Erythroblast (primary cell): Measurements from ENCODE around the gene CTIF.

Source experiments
- DNase-seq, 2 experiments: peaks; one replicate each; lab custom pipeline; 2025; lab: John Stamatoyannopoulos, UW
- GATA1 ChIP-seq: IDR thresholded peaks from 2 replicates; pipeline ENCODE4 v1.6.1; 2011; ENCODE audit warnings: low read depth, mild to moderate bottlenecking, control low read depth, low read length, moderate library complexity
- POLR2A ChIP-seq: IDR thresholded peaks from 2 replicates; pipeline ENCODE4 v1.6.1; 2011; ENCODE audit warnings: mild to moderate bottlenecking, low read length

The CTIF gene

GRCh38 chr18:48762022-48762421 lies 223.2 kb downstream of the CTIF start:
- TF ChIP-seq POLR2A: no peak
- TF ChIP-seq GATA1: no peak
- no peak for DNase-seq

GRCh38 chr18:48762836-48763718 lies 224.2 kb downstream of the CTIF start:
- TF ChIP-seq POLR2A (no peak), GATA1 (no peak)
- no peak for DNase-seq

GRCh38 chr18:48763719-48764100 lies 224.9 kb downstream of the CTIF start:
- DNase-seq: no peak
- TF ChIP-seq GATA1: no peak
- no peak for TF ChIP-seq POLR2A

- DNase-seq: no peak
- no peak for TF ChIP-seq POLR2A
- no peak for TF ChIP-seq GATA1
Measured at GRCh38 chr18:48765053-48765452, 226.2 kb downstream of the CTIF start.

DNA sequence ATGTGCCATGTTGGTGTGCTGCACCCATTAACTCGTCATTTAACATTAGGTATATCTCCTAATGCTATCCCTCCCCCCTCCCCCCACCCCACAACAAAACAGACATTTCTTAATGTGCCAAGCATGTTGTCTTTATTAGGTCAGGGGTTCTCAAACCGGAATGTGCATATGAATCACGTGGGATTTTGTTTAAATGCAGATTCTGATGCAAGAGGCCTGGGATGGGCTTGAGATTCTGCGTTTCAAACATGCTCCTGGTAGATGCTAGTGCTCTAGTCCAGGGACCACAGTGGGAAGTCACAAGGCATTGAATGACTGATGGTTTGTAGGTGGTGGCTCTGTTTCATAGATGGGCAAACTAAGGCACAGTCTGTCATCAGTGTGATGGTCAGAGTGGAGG lies 227.2 kb downstream of the CTIF start:
- no peak for DNase-seq
- TF ChIP-seq POLR2A (no peak), GATA1 (no peak)

GRCh38 chr18:48766487-48766886 lies 227.7 kb downstream of the CTIF start:
- no peak for DNase-seq
- TF ChIP-seq GATA1 (no peak), POLR2A (no peak)

DNA sequence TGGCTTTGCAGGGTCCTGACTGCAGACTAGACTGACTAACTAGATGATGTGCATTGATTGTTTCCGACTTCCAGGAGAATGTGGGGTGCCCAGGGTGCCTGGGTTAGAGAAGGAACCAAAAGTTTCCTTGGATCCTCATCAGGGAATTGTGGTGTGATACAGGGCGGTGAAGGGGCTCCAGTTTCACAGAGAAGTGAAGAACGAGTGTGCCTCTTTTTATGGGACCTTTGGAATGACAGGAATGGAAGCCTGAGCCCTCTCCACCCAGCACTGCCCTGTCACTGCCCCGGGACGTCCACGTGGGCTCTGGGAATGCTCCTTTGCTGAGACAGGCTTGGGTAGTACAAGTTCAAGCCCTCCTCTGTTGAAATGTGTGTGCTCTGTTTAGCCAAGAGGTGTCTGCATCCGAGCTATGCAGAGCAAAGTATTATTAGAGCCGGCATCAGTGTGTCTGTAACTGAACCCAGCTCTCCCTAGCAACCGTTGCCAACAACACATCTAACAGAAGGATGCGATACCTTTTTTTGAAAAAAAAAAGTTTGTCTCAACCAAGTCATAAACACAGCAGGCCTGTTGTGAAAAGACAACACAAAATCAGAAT lies 228.4 kb downstream of the CTIF start:
- TF ChIP-seq GATA1 (no peak), POLR2A (no peak)
- no peak for DNase-seq

DNA sequence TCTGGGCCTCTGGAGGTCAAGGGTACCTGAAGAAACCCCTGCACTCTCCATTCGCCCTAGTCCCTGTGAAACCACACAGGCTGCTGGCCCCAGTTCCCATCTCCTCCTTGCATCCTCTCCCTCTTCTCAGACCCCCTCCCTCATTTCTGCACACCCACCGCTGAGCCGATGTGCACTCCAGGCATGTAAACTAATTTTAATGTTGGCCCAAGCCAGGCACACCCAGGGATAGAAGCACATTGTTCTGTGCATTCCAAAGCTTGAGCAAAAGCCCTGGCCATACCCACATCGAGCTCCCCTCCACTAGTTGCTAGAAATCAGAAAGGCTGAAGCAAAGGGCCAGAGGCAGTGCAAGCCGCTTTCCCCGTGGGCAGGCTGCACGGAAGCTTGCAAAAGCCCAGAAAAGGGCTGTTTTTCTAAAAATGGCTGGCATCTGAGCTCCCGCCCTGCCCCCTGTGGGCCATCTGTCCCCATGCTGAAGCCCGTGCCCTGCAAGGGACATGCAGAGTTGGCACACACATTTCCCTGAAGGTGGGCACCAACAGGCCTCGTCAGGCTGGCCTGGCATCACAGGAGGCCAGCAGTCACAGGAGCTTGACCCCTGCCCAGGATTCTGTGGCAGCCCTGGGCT lies 230.3 kb downstream of the CTIF start:
- TF ChIP-seq POLR2A (no peak), GATA1 (no peak)
- DNase-seq: no peak

DNA sequence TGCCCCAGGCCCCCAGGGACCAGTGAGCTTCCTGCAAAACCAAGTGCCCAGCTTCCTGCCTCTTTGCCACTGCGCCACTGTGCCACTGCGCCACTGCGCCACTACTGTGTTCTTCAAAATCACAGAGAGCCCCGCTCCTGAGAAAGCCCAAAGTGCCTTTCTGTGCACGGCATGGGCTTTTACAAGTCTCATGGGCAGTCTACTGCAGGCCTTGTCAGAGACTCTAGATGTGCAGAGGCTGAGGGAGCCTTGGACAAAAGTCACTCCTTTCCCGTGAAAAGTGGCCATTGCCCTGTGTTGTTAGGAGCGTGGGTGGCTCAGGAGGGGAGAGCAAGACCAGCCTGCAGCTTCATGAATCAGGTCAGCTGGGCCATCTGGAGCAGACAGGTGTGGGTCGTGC lies 231.4 kb downstream of the CTIF start:
- TF ChIP-seq POLR2A (no peak), GATA1 (no peak)
- no peak for DNase-seq

- TF ChIP-seq POLR2A (no peak), GATA1 (no peak)
- DNase-seq: no peak
Measured at GRCh38 chr18:48771641-48772375, 233.0 kb downstream of the CTIF start.

DNA sequence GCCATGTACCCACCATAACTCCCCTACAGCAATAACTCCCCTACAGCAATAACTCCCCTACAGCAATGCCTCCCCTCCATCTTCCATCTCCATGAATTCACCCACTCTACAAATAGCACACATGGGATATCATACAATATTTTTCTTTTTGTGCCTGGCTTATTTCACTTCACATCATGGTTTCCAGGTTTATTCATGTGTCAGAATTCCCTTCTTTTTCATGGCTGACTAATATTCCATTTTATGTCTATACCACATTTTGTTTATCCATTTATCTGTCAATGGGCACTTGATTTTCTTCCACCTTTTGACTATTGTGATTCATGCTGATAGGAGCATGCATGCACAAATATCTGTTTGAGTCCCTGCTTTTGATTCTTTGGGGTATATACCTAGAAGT lies 233.6 kb downstream of the CTIF start:
- TF ChIP-seq POLR2A: no peak
- TF ChIP-seq GATA1: no peak

DNA sequence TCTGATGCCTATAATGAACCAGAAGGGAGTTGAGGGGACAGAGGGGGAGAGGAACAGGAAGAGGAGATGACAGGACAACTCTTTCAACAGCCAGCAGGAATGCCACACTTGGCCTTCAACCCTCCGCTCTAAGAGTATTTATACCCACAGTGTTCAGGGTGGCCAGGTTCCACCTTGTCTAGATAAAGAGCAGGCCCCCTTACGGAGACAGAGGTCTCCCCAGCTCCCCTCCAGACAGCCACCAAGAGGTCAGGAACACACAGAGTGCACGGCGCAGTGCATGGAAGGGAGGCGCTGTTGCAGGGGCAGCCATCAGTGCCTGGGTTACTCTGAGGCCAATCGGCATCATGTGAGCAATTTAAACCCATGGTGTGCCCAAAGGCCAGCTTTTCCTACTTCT lies 235.0 kb downstream of the CTIF start:
- no peak for DNase-seq
- TF ChIP-seq POLR2A (no peak), GATA1 (no peak)

More for the DNA sequence above, 233.6 kb downstream of the CTIF start:
- DNase-seq: no peak

- TF ChIP-seq GATA1 (no peak), POLR2A (no peak)
- DNase-seq: no peak
Measured at GRCh38 chr18:48774941-48775340, 236.1 kb downstream of the CTIF start.
